Smooth muscle cell of the brain vasculature (primary cell): ENCODE data around the gene BAZ1B.
"Not testable (repeated sequence)": the region's sequence is repeated elsewhere in the genome, so short reads cannot be mapped to it uniquely, and the experiment has no call there.

Source experiments
- DNase-seq: peaks from one replicate; pipeline ENCODE4 v3.0.0-alpha.2; 2012; ENCODE audit warnings: low read depth, low spot score

BAZ1B gene

GRCh38 chr7:73426016-73426415 lies 96.1 kb downstream of the BAZ1B start:
- DNase-seq = no peak

- DNase-seq = no peak
Observed at GRCh38 chr7:73425356-73425983, 96.6 kb downstream of the BAZ1B start.

- DNase-seq = no peak
Observed at GRCh38 chr7:73424489-73424885, 97.6 kb downstream of the BAZ1B start.

GRCh38 chr7:73423519-73424488 lies 98.3 kb downstream of the BAZ1B start:
- no peak for DNase-seq

- not testable (repeated sequence) for DNase-seq
Observed at GRCh38 chr7:73420610-73421009, 101.5 kb downstream of the BAZ1B start.

- not testable (repeated sequence) for DNase-seq
Observed at GRCh38 chr7:73420016-73420415, 102.1 kb downstream of the BAZ1B start.

- no peak for DNase-seq
Observed at GRCh38 chr7:73418113-73418703, 103.9 kb downstream of the BAZ1B start.

GRCh38 chr7:73410541-73411131 lies 111.5 kb downstream of the BAZ1B start:
- not testable (repeated sequence) for DNase-seq

GRCh38 chr7:73404860-73405259 lies 117.2 kb downstream of the BAZ1B start:
- not testable (repeated sequence) for DNase-seq

GRCh38 chr7:73399185-73400050 lies 122.7 kb downstream of the BAZ1B start:
- peak; percentile 28 for DNase-seq

- no peak for DNase-seq
Observed at GRCh38 chr7:73397521-73398281, 124.4 kb downstream of the BAZ1B start.

GRCh38 chr7:73395538-73396503 lies 126.3 kb downstream of the BAZ1B start:
- DNase-seq = no peak

GRCh38 chr7:73394422-73394821 lies 127.7 kb downstream of the BAZ1B start:
- DNase-seq = no peak

- no peak for DNase-seq
Observed at GRCh38 chr7:73391396-73391795, 130.7 kb downstream of the BAZ1B start.
